ENCODE measurements around the gene SPECC1. TPM values are rescaled to one million over a fixed set of nuclear protein-coding genes. Genes with fewer than 3 reads are reported as not detected.
A peak's percentile ranks its signal among the peaks of the same experiment; 100 is the strongest.
"Not testable (repeated sequence)": the region's sequence is repeated elsewhere in the genome, so short reads cannot be mapped to it uniquely, and the experiment has no call there.

Gene SPECC1
- polyA plus RNA-seq, 1 of the 3 experiments (the other 2 are of a cell fraction), result 11.2 TPM

DNA sequence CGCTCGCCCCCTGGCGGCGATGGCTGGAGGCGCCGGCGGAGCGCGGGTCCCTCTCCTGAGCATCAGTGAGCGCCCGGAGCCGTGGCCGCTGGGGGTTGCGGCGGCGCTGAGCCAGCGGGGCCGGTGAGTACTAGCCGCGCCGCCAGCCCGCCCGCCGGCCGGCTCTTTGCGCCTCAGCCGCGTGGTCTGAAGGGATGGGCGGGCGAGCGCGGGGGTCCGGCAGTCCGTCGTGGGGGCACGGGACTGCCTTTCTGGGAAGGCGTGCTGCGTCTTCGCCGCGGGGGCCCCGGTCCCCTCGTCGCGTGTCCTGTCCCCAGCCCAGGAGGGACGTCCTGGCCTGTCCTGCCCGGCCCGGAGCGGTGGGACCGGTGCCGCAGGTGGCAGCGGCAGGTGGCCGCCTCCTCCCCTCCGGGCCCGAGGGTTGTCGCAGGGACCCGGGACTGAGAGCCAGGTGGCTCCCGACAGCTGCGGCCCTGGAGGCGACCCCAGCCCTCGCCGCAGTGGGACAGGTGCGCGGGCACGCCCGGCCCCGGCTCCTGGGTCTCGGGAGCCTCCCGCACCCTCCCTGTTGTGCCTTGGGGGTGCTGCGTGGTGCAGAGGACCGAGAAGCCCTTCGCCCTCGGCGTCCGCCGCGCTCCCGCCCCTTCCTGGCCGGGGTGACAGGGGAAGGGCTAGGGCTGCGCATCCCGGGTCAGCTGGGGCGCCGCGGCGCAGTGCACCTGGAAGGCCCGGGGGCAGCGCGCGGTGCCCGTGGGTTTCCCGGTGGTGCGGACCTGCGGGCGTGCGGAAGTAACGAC, at the start of gene SPECC1 (continued):
- TF ChIP-seq TEAD4 (IDR thresholded peaks at IDR 0.05; ENCODE audit: borderline replicate concordance, insufficient read depth) (no peak), CHD2 (IDR thresholded peaks at IDR 0.05; ENCODE audit: low read length, partially characterized antibody) (peak; percentile 37), MXI1 (IDR thresholded peaks at IDR 0.05; ENCODE audit: low read depth, low read length) (no peak; the same call in 1 of the 2 replicates), SMC3 (IDR thresholded peaks at IDR 0.05; ENCODE audit: low read depth, low read length) (peak; percentile 32; the same call in 1 of the 2 replicates), FOXJ3 (CRISPR knock-in tag; IDR thresholded peaks at IDR 0.05) (no peak), GATA2 (CRISPR knock-in tag; IDR thresholded peaks at IDR 0.05) (no peak), ELF1 (IDR thresholded peaks at IDR 0.05) (no peak; the same call in 1 of the 2 replicates), EP300 (IDR thresholded peaks at IDR 0.05; ENCODE audit: borderline replicate concordance in 1 of 2, low read depth in 1 of 2, low read length in 1 of 2) (no peak; a peak in 1 of 4 replicates)
- TF ChIP-seq, protein P1, sequence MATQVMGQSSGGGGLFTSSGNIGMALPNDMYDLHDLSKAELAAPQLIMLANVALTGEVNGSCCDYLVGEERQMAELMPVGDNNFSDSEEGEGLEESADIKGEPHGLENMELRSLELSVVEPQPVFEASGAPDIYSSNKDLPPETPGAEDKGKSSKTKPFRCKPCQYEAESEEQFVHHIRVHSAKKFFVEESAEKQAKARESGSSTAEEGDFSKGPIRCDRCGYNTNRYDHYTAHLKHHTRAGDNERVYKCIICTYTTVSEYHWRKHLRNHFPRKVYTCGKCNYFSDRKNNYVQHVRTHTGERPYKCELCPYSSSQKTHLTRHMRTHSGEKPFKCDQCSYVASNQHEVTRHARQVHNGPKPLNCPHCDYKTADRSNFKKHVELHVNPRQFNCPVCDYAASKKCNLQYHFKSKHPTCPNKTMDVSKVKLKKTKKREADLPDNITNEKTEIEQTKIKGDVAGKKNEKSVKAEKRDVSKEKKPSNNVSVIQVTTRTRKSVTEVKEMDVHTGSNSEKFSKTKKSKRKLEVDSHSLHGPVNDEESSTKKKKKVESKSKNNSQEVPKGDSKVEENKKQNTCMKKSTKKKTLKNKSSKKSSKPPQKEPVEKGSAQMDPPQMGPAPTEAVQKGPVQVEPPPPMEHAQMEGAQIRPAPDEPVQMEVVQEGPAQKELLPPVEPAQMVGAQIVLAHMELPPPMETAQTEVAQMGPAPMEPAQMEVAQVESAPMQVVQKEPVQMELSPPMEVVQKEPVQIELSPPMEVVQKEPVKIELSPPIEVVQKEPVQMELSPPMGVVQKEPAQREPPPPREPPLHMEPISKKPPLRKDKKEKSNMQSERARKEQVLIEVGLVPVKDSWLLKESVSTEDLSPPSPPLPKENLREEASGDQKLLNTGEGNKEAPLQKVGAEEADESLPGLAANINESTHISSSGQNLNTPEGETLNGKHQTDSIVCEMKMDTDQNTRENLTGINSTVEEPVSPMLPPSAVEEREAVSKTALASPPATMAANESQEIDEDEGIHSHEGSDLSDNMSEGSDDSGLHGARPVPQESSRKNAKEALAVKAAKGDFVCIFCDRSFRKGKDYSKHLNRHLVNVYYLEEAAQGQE (IDR thresholded peaks at IDR 0.05; ENCODE audit: low read depth, low read length), result no peak

DNA sequence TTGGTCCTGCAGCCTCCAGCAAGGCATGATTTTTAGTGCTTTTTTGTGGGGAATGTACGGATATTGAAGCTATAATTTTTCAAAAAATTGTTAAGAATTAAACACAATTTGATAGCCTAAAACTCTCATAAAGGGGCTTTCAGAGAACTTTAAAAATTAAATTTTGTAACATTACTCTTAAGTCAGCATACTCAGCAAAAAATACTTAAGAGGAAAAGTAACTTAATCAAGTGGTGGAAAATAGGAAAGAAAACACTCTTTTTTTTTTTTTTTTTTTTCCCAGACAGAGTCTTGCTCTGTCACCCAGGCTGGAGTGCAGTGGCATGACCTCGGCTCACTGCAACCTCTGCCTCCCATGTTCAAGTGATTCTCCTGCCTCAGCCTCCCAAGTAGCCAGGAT, 46.2 kb upstream of the SPECC1 start:
- H3K9me2 ChIP-seq; POLR2A ChIA-PET; H3K4me3 ChIP-seq (ENCODE audit: low read depth in 2 of 2, low read length in 1 of 2); DNase-seq; H3K4me2 ChIP-seq; H3K9ac ChIP-seq; H3K27ac ChIP-seq (ENCODE audit: low read depth in 2 of 2, low read length in 1 of 2); H3K4me1 ChIP-seq (ENCODE audit: control insufficient read depth in 1 of 2, insufficient read depth in 2 of 2, low read depth in 1 of 2, low read length in 1 of 2); H4K20me1 ChIP-seq (ENCODE audit: insufficient read depth); H3K27me3 ChIP-seq (ENCODE audit: insufficient read depth); H2AFZ ChIP-seq (ENCODE audit: low read depth); H3K9me3 ChIP-seq: not testable (repeated sequence)
- WGBS (ENCODE audit: low lambda C conversion rate), result 92% methylated on average over 2 of the region's 2 CpGs
- CTCF ChIA-PET, result interaction anchor here (2.4 kb wide), 1 partner anchor 11 kb away, joined by 8 read pairs; no protein-coding TSS in a partner anchor
- H3F3A ChIP-seq (replicated peaks; ENCODE audit: insufficient read depth), result peaks cover 24% of the 10 kb centered on the region
- H3K36me3 ChIP-seq (replicated peaks in 1 of 2; ENCODE audit: control insufficient read depth in 1 of 2, insufficient read depth in 2 of 2, low read length in 1 of 2), result peaks cover 28 to 71% of the 10 kb centered on the region in 2 experiments
- peaks cover 67% of the 10 kb centered on the region; the same call in 1 of the 2 replicates for H3K79me2 ChIP-seq (ENCODE audit: insufficient read depth)

DNA sequence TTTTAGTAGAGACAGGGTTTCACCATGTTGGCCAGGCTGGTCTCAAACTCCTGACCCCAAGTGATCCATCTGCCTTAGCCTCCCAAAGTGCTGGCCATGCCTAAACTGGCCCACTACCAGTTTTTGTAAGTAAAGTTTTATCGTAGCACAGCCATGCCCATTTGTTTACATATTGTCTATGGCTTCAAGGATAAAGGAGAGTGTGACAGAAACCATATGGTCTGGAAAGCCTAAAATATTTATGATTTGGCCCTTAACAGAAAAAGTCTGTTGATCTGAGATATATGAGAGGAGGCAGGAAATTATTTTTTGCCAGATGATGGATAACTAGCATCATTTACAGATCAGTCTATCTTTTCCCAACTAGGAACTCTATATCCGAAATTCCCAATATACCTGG, 36.0 kb upstream of the SPECC1 start:
- TF ChIP-seq, protein P2, sequence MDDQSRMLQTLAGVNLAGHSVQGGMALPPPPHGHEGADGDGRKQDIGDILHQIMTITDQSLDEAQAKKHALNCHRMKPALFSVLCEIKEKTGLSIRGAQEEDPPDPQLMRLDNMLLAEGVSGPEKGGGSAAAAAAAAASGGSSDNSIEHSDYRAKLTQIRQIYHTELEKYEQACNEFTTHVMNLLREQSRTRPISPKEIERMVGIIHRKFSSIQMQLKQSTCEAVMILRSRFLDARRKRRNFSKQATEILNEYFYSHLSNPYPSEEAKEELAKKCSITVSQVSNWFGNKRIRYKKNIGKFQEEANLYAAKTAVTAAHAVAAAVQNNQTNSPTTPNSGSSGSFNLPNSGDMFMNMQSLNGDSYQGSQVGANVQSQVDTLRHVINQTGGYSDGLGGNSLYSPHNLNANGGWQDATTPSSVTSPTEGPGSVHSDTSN (IDR thresholded peaks at IDR 0.05), result no peak
- TF ChIP-seq TCF12 (IDR thresholded peaks at IDR 0.05), result no peak
- no peak for TF ChIP-seq EP300 (IDR thresholded peaks at IDR 0.05; ENCODE audit: borderline replicate concordance in 1 of 2, low read depth in 1 of 2, low read length in 1 of 2)
- Histone ChIP-seq H3K79me2 (ENCODE audit: insufficient read depth) (peaks cover 95% of the 10 kb centered on the region), H3K4me2 (no peak overlapping the region), H3F3A (replicated peaks; ENCODE audit: insufficient read depth) (peaks cover 3% of the 10 kb centered on the region), H3K9me3 (no peaks in the 10 kb centered on the region), H3K9ac (no peak overlapping the region), H2AFZ (ENCODE audit: low read depth) (no peak overlapping the region), H3K27ac (ENCODE audit: low read depth in 2 of 2, low read length in 1 of 2) (no peak overlapping the region), H3K36me3 (replicated peaks in 1 of 2; ENCODE audit: control insufficient read depth in 1 of 2, insufficient read depth in 2 of 2, low read length in 1 of 2) (peaks cover 4 to 25% of the 10 kb centered on the region in 2 experiments), H4K20me1 (ENCODE audit: insufficient read depth) (peaks cover 20% of the 10 kb centered on the region), H3K27me3 (ENCODE audit: insufficient read depth) (no peaks in the 10 kb centered on the region), H3K4me3 (ENCODE audit: low read depth in 2 of 2, low read length in 1 of 2) (no peak overlapping the region), H3K9me2 (no peaks in the 10 kb centered on the region), H3K4me1 (ENCODE audit: control insufficient read depth in 1 of 2, insufficient read depth in 2 of 2, low read depth in 1 of 2, low read length in 1 of 2) (peaks cover 4 to 7% of the 10 kb centered on the region in 2 experiments; a peak in 1 of 4 replicates)
- no peak for DNase-seq
- 91% methylated on average over 2 of the region's 2 CpGs for WGBS (ENCODE audit: low lambda C conversion rate)
- ChIA-PET CTCF (interaction anchor here (1.2 kb wide), 1 partner anchor 218 kb away, joined by 3 read pairs; no protein-coding TSS in a partner anchor), POLR2A (no interaction called here)
